Measurements from ENCODE around the gene DMXL1.

Gene DMXL1

DNA sequence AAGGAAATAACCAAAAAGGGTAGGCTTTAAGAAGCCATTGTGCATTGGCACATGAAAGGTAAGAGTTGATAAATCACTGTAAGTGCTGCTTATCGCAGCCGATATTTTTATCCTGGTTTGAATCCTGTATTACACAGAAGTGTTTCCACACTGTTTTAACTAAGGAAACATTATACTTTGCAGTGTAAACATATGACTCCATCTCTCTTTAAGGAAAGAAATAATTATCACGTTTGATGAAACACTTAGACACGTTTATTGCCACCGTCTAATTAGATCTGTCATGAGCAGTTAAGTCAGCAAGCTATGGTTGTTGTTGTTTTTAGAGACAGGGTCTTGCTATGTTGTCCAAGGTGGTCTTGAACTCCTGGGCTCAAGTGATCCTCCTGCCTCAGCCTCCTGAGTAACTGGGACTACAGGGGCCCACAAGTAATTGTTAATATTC lies 199.3 kb downstream of the DMXL1 start:
- TF ChIP-seq CTCF (conservative IDR thresholded peaks at IDR 0.05; ENCODE audit: low read length), result no peak
- DNase-seq (ENCODE audit: low read depth), result no peak
- H3K4me3 ChIP-seq (ENCODE audit: low read length), result peak overlapping the region; percentile 13; the same call in 1 of the 2 replicates

- DNase-seq (ENCODE audit: low read depth), result no peak
- no peak overlapping the region for H3K4me3 ChIP-seq (ENCODE audit: low read length)
- no peak for TF ChIP-seq CTCF (conservative IDR thresholded peaks at IDR 0.05; ENCODE audit: low read length)
Measured at GRCh38 chr5:119270960-119271757, 200.3 kb downstream of the DMXL1 start.

- no peak for TF ChIP-seq CTCF (conservative IDR thresholded peaks at IDR 0.05; ENCODE audit: low read length)
- DNase-seq (ENCODE audit: low read depth), result peak; percentile 67
- no peak overlapping the region for H3K4me3 ChIP-seq (ENCODE audit: low read length)
Measured at GRCh38 chr5:119271758-119272730, 201.2 kb downstream of the DMXL1 start.

GRCh38 chr5:119273391-119273839 lies 202.5 kb downstream of the DMXL1 start:
- DNase-seq (ENCODE audit: low read depth), result no peak
- TF ChIP-seq CTCF (conservative IDR thresholded peaks at IDR 0.05; ENCODE audit: low read length), result no peak
- H3K4me3 ChIP-seq (ENCODE audit: low read length), result no peak overlapping the region

- no peak overlapping the region for H3K4me3 ChIP-seq (ENCODE audit: low read length)
- no peak for DNase-seq (ENCODE audit: low read depth)
- TF ChIP-seq CTCF (conservative IDR thresholded peaks at IDR 0.05; ENCODE audit: low read length), result no peak
Measured at GRCh38 chr5:119274030-119274766, 203.3 kb downstream of the DMXL1 start.

DNA sequence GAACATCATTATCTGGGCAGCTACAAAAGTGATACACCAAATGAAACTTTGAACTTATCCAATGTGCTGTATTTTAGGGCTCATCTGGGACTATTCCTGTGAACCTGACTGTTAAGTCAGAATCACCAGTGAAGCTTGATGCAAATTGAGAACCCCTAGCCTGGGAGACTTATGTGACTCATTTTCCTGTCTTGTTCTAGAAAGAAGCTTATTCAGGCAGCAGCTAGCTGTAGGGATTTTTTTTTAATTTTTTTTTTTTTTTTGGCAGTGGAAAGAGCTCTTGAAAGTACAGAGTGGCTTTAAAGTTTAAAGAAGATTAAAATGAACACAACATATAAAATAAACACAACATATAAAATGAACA lies 203.9 kb downstream of the DMXL1 start:
- no peak overlapping the region for H3K4me3 ChIP-seq (ENCODE audit: low read length)
- TF ChIP-seq CTCF (conservative IDR thresholded peaks at IDR 0.05; ENCODE audit: low read length), result no peak
- DNase-seq (ENCODE audit: low read depth), result peak; percentile 60
